ENCODE results near the gene ERICH2. TPM values are rescaled to one million over a fixed set of nuclear protein-coding genes. Genes with fewer than 3 reads are reported as not detected.

ERICH2 gene
- total RNA-seq, 1 donor from 2014 or later = 2.6 TPM

DNA sequence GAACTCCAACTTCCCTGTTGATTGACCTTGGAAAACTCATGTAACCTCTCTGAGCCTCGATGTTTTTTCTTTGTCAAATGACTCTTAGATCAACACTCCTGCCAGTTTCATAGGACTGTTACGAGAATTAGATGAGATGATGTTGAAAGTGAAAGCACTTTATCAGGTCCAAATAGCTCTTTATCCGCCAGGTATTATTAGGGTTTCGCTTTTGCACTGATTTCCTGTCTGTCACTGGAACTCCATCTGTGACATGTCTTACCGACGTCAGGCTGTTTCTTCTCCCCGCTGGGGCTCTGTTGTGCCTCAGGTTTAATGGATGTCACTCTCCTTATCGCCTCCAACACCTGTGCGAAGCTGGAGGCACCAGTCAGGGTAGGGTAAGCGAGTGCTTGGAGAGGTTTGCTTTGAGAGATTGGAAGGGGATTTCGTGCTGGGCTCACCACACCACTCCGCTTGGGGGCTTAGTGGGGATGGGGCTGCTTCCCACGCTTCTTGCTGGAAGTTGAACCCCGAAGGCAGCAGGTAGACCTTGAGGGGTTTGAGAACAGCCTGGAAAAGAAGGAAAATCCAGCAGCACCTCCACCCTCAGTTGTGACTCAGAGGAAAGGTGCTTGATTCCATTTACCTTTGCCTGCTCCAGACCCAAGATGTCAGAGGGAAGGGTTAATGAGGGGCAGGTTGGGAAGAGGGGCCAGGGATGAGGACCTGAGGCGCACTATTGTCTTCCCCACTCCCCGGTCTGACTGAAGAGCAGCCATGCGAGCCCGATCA, 50.8 kb downstream of the ERICH2 start:
- Mint-ChIP-seq H3K27me3 (ENCODE audit: low read depth) (peaks cover 82% of the 10 kb centered on the region), H3K9me3 (ENCODE audit: low read depth) (no peaks in the 10 kb centered on the region), H3K36me3 (ENCODE audit: low read depth) (no peaks in the 10 kb centered on the region), H3K27ac (ENCODE audit: unreplicated experiment) (no peak overlapping the region), H3K4me1 (ENCODE audit: low read depth) (peaks cover 45% of the 10 kb centered on the region), H3K4me3 (ENCODE audit: unreplicated experiment) (no peak overlapping the region)
- TF ChIP-seq, protein P1, sequence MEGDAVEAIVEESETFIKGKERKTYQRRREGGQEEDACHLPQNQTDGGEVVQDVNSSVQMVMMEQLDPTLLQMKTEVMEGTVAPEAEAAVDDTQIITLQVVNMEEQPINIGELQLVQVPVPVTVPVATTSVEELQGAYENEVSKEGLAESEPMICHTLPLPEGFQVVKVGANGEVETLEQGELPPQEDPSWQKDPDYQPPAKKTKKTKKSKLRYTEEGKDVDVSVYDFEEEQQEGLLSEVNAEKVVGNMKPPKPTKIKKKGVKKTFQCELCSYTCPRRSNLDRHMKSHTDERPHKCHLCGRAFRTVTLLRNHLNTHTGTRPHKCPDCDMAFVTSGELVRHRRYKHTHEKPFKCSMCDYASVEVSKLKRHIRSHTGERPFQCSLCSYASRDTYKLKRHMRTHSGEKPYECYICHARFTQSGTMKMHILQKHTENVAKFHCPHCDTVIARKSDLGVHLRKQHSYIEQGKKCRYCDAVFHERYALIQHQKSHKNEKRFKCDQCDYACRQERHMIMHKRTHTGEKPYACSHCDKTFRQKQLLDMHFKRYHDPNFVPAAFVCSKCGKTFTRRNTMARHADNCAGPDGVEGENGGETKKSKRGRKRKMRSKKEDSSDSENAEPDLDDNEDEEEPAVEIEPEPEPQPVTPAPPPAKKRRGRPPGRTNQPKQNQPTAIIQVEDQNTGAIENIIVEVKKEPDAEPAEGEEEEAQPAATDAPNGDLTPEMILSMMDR (IDR thresholded peaks at IDR 0.05) = no peak
- DNase-seq (ENCODE audit: low spot score) = no peak

DNA sequence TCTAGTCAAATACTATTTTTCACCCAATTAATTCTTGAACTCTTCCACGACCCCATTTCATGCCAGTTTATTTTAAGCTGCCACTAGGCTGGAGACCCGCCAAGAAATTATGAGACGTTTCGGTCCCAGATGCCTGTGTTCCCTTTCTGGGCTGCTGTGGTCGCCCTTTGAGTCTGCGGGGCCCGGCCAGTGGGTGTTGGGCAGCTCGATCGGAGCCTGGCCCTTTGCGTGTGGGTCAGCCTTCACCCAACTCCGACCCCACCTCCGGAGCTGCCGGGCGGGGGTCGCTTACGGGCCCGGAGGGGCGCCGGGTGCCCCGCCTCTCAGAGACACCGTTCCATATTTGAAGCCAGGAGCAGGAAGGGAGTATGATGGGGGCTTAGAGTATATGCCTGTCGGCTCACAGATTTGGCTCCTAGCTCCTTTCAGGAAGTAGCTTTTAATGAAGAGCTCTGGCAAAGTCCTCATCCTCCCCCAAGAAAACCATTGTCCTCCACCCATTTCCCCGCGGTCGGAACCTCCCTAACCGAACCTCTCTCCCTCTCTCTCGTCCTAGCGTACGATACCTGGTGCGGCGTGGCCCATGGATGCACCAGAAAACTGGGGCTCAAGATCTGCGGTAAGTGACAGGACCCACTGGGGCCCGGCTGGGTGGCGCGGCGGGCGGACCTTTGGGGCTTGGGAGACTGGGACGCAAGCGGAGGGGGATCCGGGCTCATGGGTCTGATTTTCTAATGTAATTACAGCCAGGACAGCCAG, 51.5 kb downstream of the ERICH2 start:
- Mint-ChIP-seq H3K4me3 (ENCODE audit: unreplicated experiment) (no peak overlapping the region), H3K27ac (ENCODE audit: unreplicated experiment) (no peak overlapping the region), H3K36me3 (ENCODE audit: low read depth) (no peaks in the 10 kb centered on the region), H3K9me3 (ENCODE audit: low read depth) (no peaks in the 10 kb centered on the region), H3K27me3 (ENCODE audit: low read depth) (peaks cover 83% of the 10 kb centered on the region), H3K4me1 (ENCODE audit: low read depth) (peaks cover 45% of the 10 kb centered on the region)
- TF ChIP-seq, protein P1 (IDR thresholded peaks at IDR 0.05) = no peak
- DNase-seq (ENCODE audit: low spot score) = no peak

DNA sequence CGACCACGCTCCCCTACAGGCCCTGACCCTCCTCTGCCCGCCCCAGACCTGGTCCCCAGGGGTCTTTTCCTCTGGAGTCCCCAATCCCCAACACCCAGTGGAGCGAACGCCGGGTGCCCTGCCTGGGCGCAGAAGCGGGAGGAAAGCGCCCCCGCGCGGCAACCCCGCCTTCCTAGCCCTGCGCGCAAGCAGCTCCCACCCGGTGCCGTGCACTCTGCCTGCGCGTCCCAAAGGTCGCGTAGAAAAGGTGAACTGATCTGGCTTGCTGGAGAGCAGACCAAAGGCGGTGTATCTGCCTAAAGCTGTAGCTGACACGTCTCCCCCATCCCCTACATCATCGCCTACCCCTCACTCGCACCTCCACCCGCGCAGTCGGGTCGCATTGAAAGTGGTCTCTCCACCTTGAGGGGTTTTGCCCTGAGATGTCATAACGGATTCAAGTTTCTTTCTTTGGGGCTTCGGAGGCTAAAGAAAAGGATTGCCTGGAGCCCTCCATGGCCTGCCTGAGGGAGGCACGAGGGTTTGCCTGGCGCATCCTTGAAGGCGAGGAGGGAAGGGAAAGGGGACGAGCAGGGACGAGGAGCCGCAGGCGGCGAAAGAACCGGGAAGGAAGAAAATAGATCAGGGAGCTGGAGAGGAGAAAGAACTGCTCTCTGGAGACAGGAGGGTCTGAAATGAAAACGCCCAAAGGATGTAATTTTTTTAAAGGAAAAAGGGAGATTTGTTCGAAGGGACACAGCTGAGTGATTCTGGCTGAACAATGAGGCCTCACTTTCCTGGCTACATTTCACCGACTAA, 52.3 kb downstream of the ERICH2 start:
- no peak overlapping the region for H3K27ac Mint-ChIP-seq (ENCODE audit: unreplicated experiment)
- no peak for DNase-seq (ENCODE audit: low spot score)
- no peaks in the 10 kb centered on the region for H3K36me3 Mint-ChIP-seq (ENCODE audit: low read depth)
- peaks cover 37% of the 10 kb centered on the region for H3K4me1 Mint-ChIP-seq (ENCODE audit: low read depth)
- peaks cover 84% of the 10 kb centered on the region for H3K27me3 Mint-ChIP-seq (ENCODE audit: low read depth)
- TF ChIP-seq, protein P1 (IDR thresholded peaks at IDR 0.05) = peak; percentile 55
- H3K9me3 Mint-ChIP-seq (ENCODE audit: low read depth) = no peaks in the 10 kb centered on the region
- peak overlapping the region; percentile 54 for H3K4me3 Mint-ChIP-seq (ENCODE audit: unreplicated experiment)

DNA sequence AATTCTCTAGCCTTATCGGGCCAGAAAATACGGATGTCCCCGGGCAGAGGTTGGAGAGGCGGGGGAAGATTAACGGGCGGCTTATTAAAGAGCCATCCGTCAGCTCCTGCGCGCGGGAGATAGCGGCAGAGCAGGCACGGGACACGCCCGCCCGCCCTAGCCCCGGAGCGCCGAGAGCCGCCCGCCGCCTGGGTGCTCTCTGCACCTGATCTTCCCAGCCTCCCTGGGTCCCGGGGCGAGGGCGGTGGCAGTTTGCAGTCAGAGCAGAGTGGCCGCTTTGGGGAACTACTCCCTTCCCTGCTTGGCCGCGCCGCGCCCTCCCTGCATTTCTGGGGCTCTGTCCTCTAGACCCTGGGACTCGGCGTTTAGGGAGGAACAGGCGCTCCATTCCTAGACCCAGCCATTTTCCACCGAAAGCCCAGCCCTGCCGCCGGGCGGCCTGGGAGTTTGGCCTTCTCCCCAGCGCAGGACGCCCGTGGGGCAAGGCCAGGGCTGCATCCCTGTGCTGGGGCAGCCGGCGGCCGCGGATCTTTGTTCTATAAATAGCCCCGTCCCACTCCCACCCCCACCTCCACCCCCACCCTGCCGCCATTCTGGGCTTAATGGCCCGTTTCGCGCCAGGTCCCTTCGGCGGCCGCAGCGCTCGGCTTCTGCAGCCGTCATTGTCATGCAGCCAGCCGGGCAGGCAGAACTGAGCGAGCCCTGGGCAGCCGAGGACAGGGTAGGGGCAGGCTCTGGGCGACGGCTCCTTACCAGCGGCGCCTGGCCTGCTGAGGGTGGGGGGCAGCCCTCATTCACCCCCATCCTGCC, 53.1 kb downstream of the ERICH2 start:
- Mint-ChIP-seq H3K4me3 (ENCODE audit: unreplicated experiment) (peak overlapping the region; percentile 54), H3K4me1 (ENCODE audit: low read depth) (peaks cover 29% of the 10 kb centered on the region), H3K27ac (ENCODE audit: unreplicated experiment) (no peak overlapping the region), H3K36me3 (ENCODE audit: low read depth) (no peaks in the 10 kb centered on the region), H3K9me3 (ENCODE audit: low read depth) (no peaks in the 10 kb centered on the region), H3K27me3 (ENCODE audit: low read depth) (peaks cover 80% of the 10 kb centered on the region)
- TF ChIP-seq, protein P1 (IDR thresholded peaks at IDR 0.05) = no peak
- DNase-seq (ENCODE audit: low spot score) = no peak

Measured in chondrocyte (in vitro differentiated cells).